Lung (tissue), 12 donors: ENCODE data around the gene MRRF. TPM values are rescaled to one million over a fixed set of nuclear protein-coding genes. Genes with fewer than 3 reads are reported as not detected.

Experiments used
- ATAC-seq: fragments of 200-7000 bp; cut with Tn5 transposase; one replicate; pipeline ENCODE4 v1.9.1; 2020; ENCODE audit warnings: moderate number of reproducible peaks; ENCODE audit not compliant: insufficient read depth, low FRiP score
- DNase-seq, 3 donors: peaks; one replicate each; pipeline ENCODE4 v3.0.0-alpha.2; 2013 to 2017
- H3K27ac ChIP-seq, 2 donors: one replicate each; pipeline ENCODE4 v1.5.1; 2013; ENCODE audit warnings: mild to moderate bottlenecking in 2 of 2, moderate library complexity in 2 of 2, control low read depth in 1 of 2, inconsistent platforms in 1 of 2, low read depth in 1 of 2, low read length in 1 of 2
- H3K27me3 ChIP-seq, 3 donors: one replicate each; pipeline ENCODE4 v1.5.1; 2013; ENCODE audit warnings: low read length in 2 of 3; ENCODE audit not compliant: control insufficient read depth in 3 of 3, insufficient read depth in 3 of 3
- H3K36me3 ChIP-seq, 4 donors: one replicate each; pipeline ENCODE4 v1.5.1; 2013; ENCODE audit warnings: low read length in 4 of 4, mild to moderate bottlenecking in 1 of 4, moderate library complexity in 1 of 4; ENCODE audit not compliant: control insufficient read depth in 4 of 4, insufficient read depth in 4 of 4
- H3K4me1 ChIP-seq, 5 donors: one replicate each; pipeline ENCODE4 v1.5.1; 2013; ENCODE audit warnings: low read length in 5 of 5, mild to moderate bottlenecking in 2 of 5, moderate library complexity in 1 of 5; ENCODE audit not compliant: control insufficient read depth in 5 of 5, insufficient read depth in 5 of 5
- H3K4me3 ChIP-seq: one replicate; pipeline ENCODE4 v1.5.1; 2013; ENCODE audit warnings: mild to moderate bottlenecking, control low read depth, moderate library complexity
- H3K9ac ChIP-seq, 2 donors: one replicate each; pipeline ENCODE4 v1.5.1; 2013; ENCODE audit warnings: low read length in 2 of 2, control low read depth in 1 of 2; ENCODE audit not compliant: insufficient read depth in 1 of 2
- H3K9me3 ChIP-seq, 4 donors: one replicate each; pipeline ENCODE4 v1.5.1; 2013; ENCODE audit warnings: low read length in 3 of 4, mild to moderate bottlenecking in 1 of 4, moderate library complexity in 1 of 4; ENCODE audit not compliant: control insufficient read depth in 4 of 4, insufficient read depth in 3 of 4
- CTCF ChIP-seq: IDR thresholded peaks from 2 replicates; pipeline ENCODE4 v1.5.1; 2012; ENCODE audit warnings: mild to moderate bottlenecking; ENCODE audit errors: control extremely low read depth, extremely low read depth
- WGBS, 2 donors: extraction: QIAGEN DNeasy Blood & Tissue Kit; methylation state at CpG; one replicate each; pipeline ENCODE4 v1.1.7; 2013; 5-methylcytosine and 5-hydroxymethylcytosine counted together
- polyA plus RNA-seq, 2 donors: library from polyadenylated mRNA; stranded (reverse); fragments of 200-250 nt; gene quantifications; one replicate each; pipeline ENCODE4 v1.2.1, GENCODE V29; 2013
- total RNA-seq, 2 donors: library from RNA; depleted of rRNA in 1 of 2; stranded (reverse); fragments of >200 nt in 1 of 2; gene quantifications; one replicate each; pipeline ENCODE4 v1.2.1, GENCODE V29; 2014 to 2021
- donor health status: control.
- donor health status: control.
- donor health status: Bipolar disorder and iron deficiency.
- donor health status: healthy.
- donor health status: DM: yes; HTN: yes; CAD: no.

Gene MRRF
- total and polyA plus RNA-seq, 4 donors = 22.3 to 43.9 (median 31.1) TPM

DNA sequence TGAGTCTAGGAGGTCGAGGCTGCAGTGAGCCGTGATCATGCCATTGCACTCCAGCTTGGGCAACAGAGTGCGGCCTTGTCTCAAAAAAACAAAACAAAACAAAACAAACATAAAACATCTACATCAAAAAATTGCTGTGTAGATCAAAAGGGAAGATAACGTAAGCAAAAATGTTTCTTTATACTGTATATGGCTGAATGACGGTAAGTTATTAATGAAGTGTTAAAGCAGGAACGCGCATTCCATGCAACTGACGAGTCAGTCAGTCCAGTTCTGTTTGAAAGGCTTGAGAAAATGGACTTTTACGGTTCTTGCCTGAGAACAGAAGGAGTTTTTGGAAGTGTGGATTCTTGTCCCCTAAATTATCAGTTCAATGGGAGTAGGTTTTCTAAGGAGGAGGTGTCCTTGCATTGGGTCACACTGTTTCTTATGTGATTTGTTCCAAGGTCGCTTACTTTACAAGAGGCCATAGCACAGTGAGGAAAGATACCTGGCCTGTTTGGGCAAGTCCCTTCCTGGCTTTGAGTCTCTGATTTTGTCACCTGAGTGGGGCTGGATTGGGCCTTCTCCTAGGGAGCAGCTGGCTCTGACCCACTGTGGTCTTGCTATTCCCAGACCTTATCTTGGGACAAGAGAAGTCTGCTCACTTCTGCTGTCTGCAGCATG is 99.6 kb downstream of the MRRF start:
- Histone ChIP-seq H3K27ac (peak overlapping the region in 1 of 2 donors; percentile 43), H3K9ac (no peak overlapping the region), H3K27me3 (no peaks in the 10 kb centered on the region), H3K9me3 (peaks cover 0 to 4% (median 0%) of the 10 kb centered on the region in 4 donors), H3K4me1 (no peaks in the 10 kb centered on the region), H3K4me3 (no peak overlapping the region), H3K36me3 (no peaks in the 10 kb centered on the region)
- 84 to 91% methylated on average over 10 of the region's 10 CpGs for WGBS, 2 donors
- no peak for DNase-seq
- no peak for TF ChIP-seq CTCF
- no peak for ATAC-seq

DNA sequence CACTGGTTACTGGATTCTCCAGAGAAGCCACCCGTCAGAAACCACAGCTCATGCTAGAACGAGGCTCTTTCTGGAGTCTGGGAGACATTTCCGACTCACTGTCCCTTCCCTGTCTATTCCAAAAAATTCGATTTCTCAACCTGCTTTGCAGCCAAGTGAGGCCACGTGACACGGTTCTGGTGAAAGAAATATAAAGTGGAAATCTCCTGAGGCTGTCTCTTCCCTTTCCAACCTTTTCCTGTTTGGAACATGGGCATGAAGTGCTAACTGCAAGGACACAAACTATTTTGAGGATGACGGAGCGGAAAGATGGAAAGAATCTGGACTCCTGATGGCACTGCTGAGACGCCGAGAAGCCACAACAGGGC is 100.1 kb downstream of the MRRF start:
- Histone ChIP-seq H3K9me3 (peaks cover 0 to 5% (median 0%) of the 10 kb centered on the region in 4 donors), H3K27me3 (no peaks in the 10 kb centered on the region), H3K27ac (no peak overlapping the region), H3K36me3 (no peaks in the 10 kb centered on the region), H3K4me1 (no peaks in the 10 kb centered on the region), H3K4me3 (no peak overlapping the region), H3K9ac (no peak overlapping the region)
- no peak for TF ChIP-seq CTCF
- 77 to 88% methylated on average over 10 of the region's 10 CpGs for WGBS, 2 donors
- no peak for DNase-seq
- no peak for ATAC-seq

DNA sequence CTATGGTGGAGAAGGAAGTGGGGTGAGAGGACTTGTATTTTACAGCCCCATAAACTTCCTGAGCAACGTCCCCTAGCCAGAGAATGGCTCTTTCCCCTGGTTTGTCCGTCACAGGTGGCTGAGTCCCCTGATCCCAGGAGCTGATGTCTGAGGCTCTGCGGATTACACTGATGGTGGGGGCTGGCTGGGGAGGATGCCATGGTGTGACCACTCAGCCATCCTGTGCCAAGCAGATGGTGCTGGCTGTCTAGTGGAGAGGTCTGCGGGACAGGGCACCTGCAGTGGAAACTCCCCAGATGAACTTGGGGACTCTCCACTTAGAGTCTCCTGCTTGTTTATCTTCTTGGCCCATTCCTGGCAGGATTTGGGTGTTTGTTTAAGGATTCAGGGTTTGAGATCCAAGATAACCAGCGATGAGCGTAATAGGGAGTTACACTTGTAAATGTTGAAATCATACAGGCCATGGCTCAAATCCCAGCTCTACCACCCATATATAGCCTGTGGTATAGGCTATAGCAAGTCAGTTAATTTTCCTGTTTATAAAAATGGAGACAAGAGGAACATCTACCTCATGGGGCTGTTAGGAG is 101.5 kb downstream of the MRRF start:
- 65 to 76% methylated on average over 6 of the region's 6 CpGs for WGBS, 2 donors
- DNase-seq = no peak
- Histone ChIP-seq H3K9ac (no peak overlapping the region), H3K27me3 (peaks cover 0 to 4% (median 0%) of the 10 kb centered on the region in 3 donors), H3K4me3 (no peak overlapping the region), H3K27ac (no peak overlapping the region), H3K4me1 (peaks cover 0 to 7% (median 0%) of the 10 kb centered on the region in 5 donors), H3K36me3 (no peaks in the 10 kb centered on the region), H3K9me3 (peaks cover 0 to 5% (median 0%) of the 10 kb centered on the region in 4 donors)
- no peak for ATAC-seq
- TF ChIP-seq CTCF = no peak

DNA sequence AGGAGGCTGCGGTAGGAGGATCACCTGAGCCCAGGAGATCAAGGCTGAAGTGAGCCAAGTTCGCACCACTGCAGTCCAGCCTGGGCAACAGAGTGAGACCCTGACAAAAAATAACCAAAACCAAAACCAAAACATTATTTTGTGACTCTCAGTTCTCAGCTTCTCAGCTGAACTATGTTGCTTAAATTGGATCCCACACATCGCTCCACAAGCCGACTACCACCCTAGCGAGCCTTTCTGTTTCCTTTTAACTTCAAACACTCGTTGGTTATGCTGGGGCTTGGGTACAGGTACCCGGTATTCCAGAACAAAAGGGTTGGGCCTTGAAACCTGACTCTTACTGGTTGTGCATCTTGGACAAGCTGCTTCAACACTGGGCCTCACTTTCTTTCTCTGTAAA is 102.4 kb downstream of the MRRF start:
- no peak overlapping the region for H3K27ac ChIP-seq

More for the DNA sequence above, 102.4 kb downstream of the MRRF start:
- DNase-seq (no peak), ATAC-seq (no peak)
- no peak for TF ChIP-seq CTCF
- Histone ChIP-seq H3K9me3 (peaks cover 0 to 5% (median 0%) of the 10 kb centered on the region in 4 donors), H3K27me3 (peaks cover 0 to 4% (median 4%) of the 10 kb centered on the region in 3 donors), H3K36me3 (no peaks in the 10 kb centered on the region), H3K9ac (no peak overlapping the region), H3K4me1 (peaks cover 0 to 10% (median 0%) of the 10 kb centered on the region in 5 donors), H3K4me3 (no peak overlapping the region)
- 93 to 96% methylated on average over 7 of the region's 7 CpGs for WGBS, 2 donors
